Endothelial cell of umbilical vein (primary cell): ENCODE measurements around the gene ATP2B2. TPM values are rescaled to one million over a fixed set of nuclear protein-coding genes. Genes with fewer than 3 reads are reported as not detected.

ENCODE experiments used
- BruUV-seq: library from RNA; stranded (reverse); fragments of 400-500 nt; replicated peaks from 2 replicates; lab custom pipeline; 2021; lab: Mats Ljungman, UMichigan
- CTCF ChIA-PET: fragments of 300-600, 350-600 bp; sonication (Branson Sonifier 250); formaldehyde crosslinking; loops from one replicate; lab custom pipeline; 2021; ENCODE audit warnings: antibody characterized with exemption, inconsistent platforms; lab: Charles Lee
- POLR2A ChIA-PET: fragments of 300-600, 350-600 bp; sonication (Branson Sonifier 250); formaldehyde crosslinking; loops from one replicate; lab custom pipeline; 2021; ENCODE audit warnings: antibody characterized with exemption, inconsistent platforms; lab: Charles Lee
- DNase-seq: peaks from one replicate; pipeline ENCODE4 v3.0.0-alpha.2; 2011; ENCODE audit warnings: low read depth, low spot score
- FAIRE-seq: peaks from 2 replicates; lab custom pipeline; 2011; peaks lifted over from hg19 to GRCh38; lab: Jason Lieb, UNC
- H2AFZ ChIP-seq: 2 replicates; pipeline ENCODE4 v1.6.0; 2012; ENCODE audit warnings: low read depth, low read length, control low read depth, inconsistent platforms
- H3K27ac ChIP-seq: 2 replicates; pipeline ENCODE4 v1.5.1; 2011; ENCODE audit warnings: low read depth, mild to moderate bottlenecking, control low read depth, low read length, moderate library complexity; ENCODE audit not compliant: insufficient read depth
- H3K27me3 ChIP-seq, 2 experiments: 2 replicates each; pipeline versions ENCODE4 v1.6.0 to v1.6.1; 2011; ENCODE audit warnings: low read length in 2 of 2, mixed read lengths in 1 of 2; ENCODE audit not compliant: control insufficient read depth in 2 of 2, insufficient read depth in 2 of 2
- H3K36me3 ChIP-seq, 2 experiments: 2 replicates in 1 of 2; 3 replicates in 1 of 2; pipeline ENCODE4 v1.5.1; 2011; ENCODE audit warnings: low read length in 2 of 2, mild to moderate bottlenecking in 1 of 2, moderate library complexity in 1 of 2; ENCODE audit not compliant: control insufficient read depth in 2 of 2, insufficient read depth in 2 of 2; ENCODE audit errors: extremely low read depth in 1 of 2
- H3K4me1 ChIP-seq: 3 replicates; pipeline ENCODE4 v1.5.1; 2011; ENCODE audit warnings: mild to moderate bottlenecking, low read length; ENCODE audit not compliant: control insufficient read depth, insufficient read depth; ENCODE audit errors: extremely low read depth
- H3K4me2 ChIP-seq: 2 replicates; pipeline ENCODE4 v1.6.1; 2011; ENCODE audit warnings: low read length, control low read depth, mixed read lengths; ENCODE audit not compliant: insufficient read depth
- H3K4me3 ChIP-seq, 3 experiments: fragments of 200-600 bp in 1 of 3; sonication (generic), shearing (Covaris generic) in 1 of 3; replicated peaks in 1 of 3; 2 replicates each; pipeline ENCODE4 v1.5.1; 2011 to 2016; ENCODE audit warnings: control low read depth in 3 of 3, low read length in 3 of 3, mild to moderate bottlenecking in 2 of 3, inconsistent platforms in 1 of 3, low read depth in 1 of 3, moderate library complexity in 1 of 3; ENCODE audit not compliant: insufficient read depth in 1 of 3
- H3K79me2 ChIP-seq: 2 replicates; pipeline ENCODE4 v1.6.0; 2012; ENCODE audit warnings: low read length, inconsistent platforms; ENCODE audit not compliant: control insufficient read depth, insufficient read depth
- H3K9ac ChIP-seq: replicated peaks from 2 replicates; pipeline ENCODE3; 2011; ENCODE audit warnings: low read length, control low read depth; ENCODE audit not compliant: insufficient read depth; ENCODE audit errors: extremely low read depth
- H3K9me1 ChIP-seq: replicated peaks from 3 replicates; pipeline ENCODE4 v1.6.0; 2011; ENCODE audit warnings: mild to moderate bottlenecking, low read length; ENCODE audit not compliant: control insufficient read depth, insufficient read depth; ENCODE audit errors: extremely low read depth
- H3K9me3 ChIP-seq: replicated peaks from 2 replicates; pipeline ENCODE4 v1.5.1; 2012; ENCODE audit warnings: low read length, inconsistent platforms; ENCODE audit not compliant: control insufficient read depth, insufficient read depth
- H4K20me1 ChIP-seq: replicated peaks from 2 replicates; pipeline ENCODE3; 2011; ENCODE audit warnings: mild to moderate bottlenecking, low read length; ENCODE audit not compliant: control insufficient read depth, insufficient read depth; ENCODE audit errors: extremely low read depth
- EZH2 ChIP-seq: IDR thresholded peaks from 2 replicates; pipeline ENCODE4 v1.6.1; 2012; ENCODE audit warnings: borderline replicate concordance, low read depth, mild to moderate bottlenecking, moderate library complexity, low read length, inconsistent platforms; ENCODE audit not compliant: severe bottlenecking
- FOS ChIP-seq: IDR thresholded peaks from 2 replicates; pipeline ENCODE4 v1.6.1; 2011; ENCODE audit warnings: mild to moderate bottlenecking, low read length, moderate library complexity, borderline replicate concordance; ENCODE audit not compliant: insufficient read depth
- GATA2 ChIP-seq: IDR thresholded peaks from 2 replicates; pipeline ENCODE4 v1.7.0; 2011; ENCODE audit warnings: low read depth, mild to moderate bottlenecking, moderate library complexity, mixed read lengths, low read length; ENCODE audit not compliant: insufficient read length, insufficient read depth
- JUN ChIP-seq: IDR thresholded peaks from 2 replicates; pipeline ENCODE4 v1.6.1; 2011; ENCODE audit warnings: borderline replicate concordance, low read depth; ENCODE audit not compliant: insufficient read length, insufficient read depth
- MYC ChIP-seq: IDR thresholded peaks from one replicate; pipeline ENCODE4 v1.6.1; 2011; ENCODE audit warnings: mild to moderate bottlenecking, low read depth, low read length
- POLR2A ChIP-seq: IDR thresholded peaks from 2 replicates; pipeline ENCODE4 v1.6.1; 2012; ENCODE audit warnings: low read depth, mild to moderate bottlenecking, control low read depth, low read length
- POLR2AphosphoS5 ChIP-seq: IDR thresholded peaks from 2 replicates; pipeline ENCODE4 v1.6.1; 2012; ENCODE audit warnings: low read depth, mild to moderate bottlenecking, control low read depth, low read length, moderate library complexity; ENCODE audit not compliant: insufficient read depth
- dilution Hi-C: fragments of 300-500 bp; cut with MboI; formaldehyde crosslinking; loops from one replicate; pipeline ENCODE4 v1.15.0; 2019; ENCODE audit warnings: low sequenced_read_pairs; ENCODE audit not compliant: extremely low pct_ligation_motif_present
- intact Hi-C: fragments of 100-400 bp; cut with micrococcal nuclease; formaldehyde crosslinking; loops from one replicate; pipeline ENCODE4 v1.10.0; 2022
- polyA plus RNA-seq, 4 experiments: library from polyadenylated mRNA; depleted of rRNA in 3 of 4; stranded (reverse) in 3 of 4; unstranded in 1 of 4; fragments of >200 nt; gene quantifications; 2 replicates each; pipeline versions ENCODE4 v1.2.1 to v1.2.3, GENCODE V29; 2011 to 2012; ENCODE audit warnings: missing spikeins in 1 of 4
- total RNA-seq: library from RNA; stranded (reverse); gene quantifications from 2 replicates; pipeline ENCODE4 v1.2.3, GENCODE V29; 2021
- TF ChIP-seq, protein P1 (sequence below): IDR thresholded peaks from 2 replicates; pipeline ENCODE4 v1.6.1; 2011; ENCODE audit not compliant: insufficient read depth, insufficient read length
- TF ChIP-seq, protein P2 (sequence below), 2 donors: IDR thresholded peaks; 1 replicate in 1 of 2; 2 replicates in 1 of 2; pipeline ENCODE4 v1.5.1; 2011; ENCODE audit warnings: low read length in 2 of 2, mild to moderate bottlenecking in 2 of 2, moderate library complexity in 2 of 2, control low read depth in 1 of 2, inconsistent platforms in 1 of 2, low read depth in 1 of 2; ENCODE audit not compliant: insufficient read depth in 1 of 2; ENCODE audit errors: extremely low read depth in 1 of 2

Gene ATP2B2
- total and polyA plus RNA-seq, 2 donors (not counting 3 experiments of a cell fraction or from before 2014, with no cell fraction given) = not detected

DNA sequence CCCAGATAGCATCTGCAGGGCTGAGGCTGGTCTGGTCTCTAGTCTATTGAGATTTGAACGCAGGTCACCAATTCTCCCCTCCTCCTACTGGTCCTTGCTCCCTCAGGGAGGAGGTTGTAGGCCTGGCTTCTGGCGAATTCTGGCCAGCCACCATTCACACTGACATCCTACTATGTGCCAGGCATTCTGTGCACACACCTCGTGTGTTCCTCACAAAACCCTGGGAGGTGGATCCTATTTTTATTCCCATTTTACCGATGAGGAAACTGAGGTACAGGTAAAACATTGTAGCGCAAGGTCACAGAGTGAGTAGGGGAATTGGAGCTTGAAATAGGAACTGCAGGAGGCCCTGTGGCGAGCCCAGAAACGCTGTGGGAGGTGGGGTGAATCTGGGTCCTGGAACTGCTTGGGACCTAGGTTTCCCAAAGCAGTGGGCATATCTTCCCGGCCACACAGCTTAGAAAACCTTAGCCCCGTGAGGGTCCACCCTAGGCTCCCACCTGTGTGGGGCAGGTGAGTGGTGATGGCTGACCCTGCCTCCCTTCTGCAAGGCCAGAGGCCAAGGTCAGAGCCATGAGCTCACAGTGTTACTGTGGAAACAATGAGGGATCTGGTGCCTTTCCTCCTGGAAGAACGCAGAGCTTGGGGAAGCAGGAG lies 4.8 kb upstream of the ATP2B2 start:
- POLR2A ChIA-PET = no interaction called here
- intact Hi-C loops = no loop called here

DNA sequence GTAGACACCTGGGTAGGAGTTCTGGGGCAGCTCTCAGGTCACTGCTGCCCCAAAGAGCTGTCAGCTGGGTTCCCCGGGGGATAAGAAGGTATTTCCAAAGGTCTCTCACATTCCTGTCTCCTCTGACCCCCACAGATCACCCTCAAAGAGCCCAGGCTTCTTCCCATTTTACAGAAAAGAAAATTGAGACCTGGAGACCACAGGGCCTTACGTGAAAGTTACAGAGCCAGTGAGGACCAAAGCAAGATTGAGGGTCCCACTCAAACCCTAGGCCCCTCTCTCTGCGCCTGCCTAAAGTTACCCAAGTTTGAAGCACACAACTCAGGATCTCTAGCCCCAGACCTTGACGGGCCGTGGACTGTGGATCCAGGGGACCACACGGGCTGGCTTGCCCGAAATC lies 3.9 kb upstream of the ATP2B2 start:
- Histone ChIP-seq H3K9me3 (no peaks in the 10 kb centered on the region), H3K27me3 (peaks cover 10% of the 10 kb centered on the region in 2 experiments), H4K20me1 (no peaks in the 10 kb centered on the region), H3K36me3 (no peaks in the 10 kb centered on the region), H3K4me1 (no peaks in the 10 kb centered on the region), H3K27ac (no peak overlapping the region), H2AFZ (no peak overlapping the region), H3K9me1 (no peaks in the 10 kb centered on the region), H3K4me3 (no peak overlapping the region), H3K9ac (no peak overlapping the region), H3K79me2 (no peaks in the 10 kb centered on the region), H3K4me2 (no peak overlapping the region)
- no peak for DNase-seq
- ChIA-PET CTCF (no interaction called here), POLR2A (no interaction called here)
- dilution Hi-C loops (no loop called here), intact Hi-C loops (no loop called here)
- no TSS peak for BruUV-seq
- FAIRE-seq = no peak
- TF ChIP-seq POLR2AphosphoS5 (no peak), GATA2 (no peak), JUN (no peak), EZH2 (no peak), MYC (no peak), POLR2A (no peak), FOS (no peak)
- TF ChIP-seq, protein P1, sequence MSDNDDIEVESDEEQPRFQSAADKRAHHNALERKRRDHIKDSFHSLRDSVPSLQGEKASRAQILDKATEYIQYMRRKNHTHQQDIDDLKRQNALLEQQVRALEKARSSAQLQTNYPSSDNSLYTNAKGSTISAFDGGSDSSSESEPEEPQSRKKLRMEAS = no peak
- TF ChIP-seq, protein P2, sequence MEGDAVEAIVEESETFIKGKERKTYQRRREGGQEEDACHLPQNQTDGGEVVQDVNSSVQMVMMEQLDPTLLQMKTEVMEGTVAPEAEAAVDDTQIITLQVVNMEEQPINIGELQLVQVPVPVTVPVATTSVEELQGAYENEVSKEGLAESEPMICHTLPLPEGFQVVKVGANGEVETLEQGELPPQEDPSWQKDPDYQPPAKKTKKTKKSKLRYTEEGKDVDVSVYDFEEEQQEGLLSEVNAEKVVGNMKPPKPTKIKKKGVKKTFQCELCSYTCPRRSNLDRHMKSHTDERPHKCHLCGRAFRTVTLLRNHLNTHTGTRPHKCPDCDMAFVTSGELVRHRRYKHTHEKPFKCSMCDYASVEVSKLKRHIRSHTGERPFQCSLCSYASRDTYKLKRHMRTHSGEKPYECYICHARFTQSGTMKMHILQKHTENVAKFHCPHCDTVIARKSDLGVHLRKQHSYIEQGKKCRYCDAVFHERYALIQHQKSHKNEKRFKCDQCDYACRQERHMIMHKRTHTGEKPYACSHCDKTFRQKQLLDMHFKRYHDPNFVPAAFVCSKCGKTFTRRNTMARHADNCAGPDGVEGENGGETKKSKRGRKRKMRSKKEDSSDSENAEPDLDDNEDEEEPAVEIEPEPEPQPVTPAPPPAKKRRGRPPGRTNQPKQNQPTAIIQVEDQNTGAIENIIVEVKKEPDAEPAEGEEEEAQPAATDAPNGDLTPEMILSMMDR (IDR thresholded peaks at IDR 0.05; ENCODE audit: extremely low read depth in 1 of 2, insufficient read depth in 1 of 2, low read depth in 1 of 2, low read length in 2 of 2) = no peak

More for the DNA sequence above, 4.8 kb upstream of the ATP2B2 start:
- CTCF ChIA-PET = no interaction called here
- Histone ChIP-seq H3K4me3 (no peak overlapping the region), H2AFZ (no peak overlapping the region), H3K36me3 (no peaks in the 10 kb centered on the region), H3K27ac (no peak overlapping the region), H3K9me3 (no peaks in the 10 kb centered on the region), H3K4me1 (no peaks in the 10 kb centered on the region), H3K79me2 (no peaks in the 10 kb centered on the region), H3K9ac (no peak overlapping the region), H3K9me1 (no peaks in the 10 kb centered on the region), H3K4me2 (no peak overlapping the region), H4K20me1 (no peaks in the 10 kb centered on the region), H3K27me3 (peaks cover 3 to 4% of the 10 kb centered on the region in 2 experiments)
- dilution Hi-C loops = no loop called here
- TF ChIP-seq GATA2 (no peak), EZH2 (no peak), POLR2AphosphoS5 (no peak), POLR2A (no peak)
- TF ChIP-seq, protein P2 (IDR thresholded peaks at IDR 0.05; ENCODE audit: extremely low read depth in 1 of 2, insufficient read depth in 1 of 2, low read depth in 1 of 2, low read length in 2 of 2) = no peak
- DNase-seq (no peak), FAIRE-seq (no peak)
- no TSS peak for BruUV-seq
